GM13977 (cell line): ENCODE data around the gene CLDN14.

Experiments used
- DNase-seq: peaks from one replicate; pipeline ENCODE4 v3.0.0; 2012; ENCODE audit warnings: low spot score
- in situ Hi-C: fragments of 300-500 bp; cut with MboI; formaldehyde crosslinking; loops from one replicate; pipeline ENCODE4 v1.12.0; 2022; ENCODE audit warnings: low sequenced_read_pairs, low pct_unique_long_range_greater_than_20kb, mixed read lengths, inconsistent platforms; ENCODE audit not compliant: unreplicated experiment
- TF ChIP-seq, protein P1 (sequence below): IDR thresholded peaks from 2 replicates; pipeline ENCODE4 v1.5.1; 2012; ENCODE audit warnings: mild to moderate bottlenecking, control low read depth; ENCODE audit not compliant: insufficient read depth; ENCODE audit errors: extremely low read depth, missing control alignments

CLDN14 gene

DNA sequence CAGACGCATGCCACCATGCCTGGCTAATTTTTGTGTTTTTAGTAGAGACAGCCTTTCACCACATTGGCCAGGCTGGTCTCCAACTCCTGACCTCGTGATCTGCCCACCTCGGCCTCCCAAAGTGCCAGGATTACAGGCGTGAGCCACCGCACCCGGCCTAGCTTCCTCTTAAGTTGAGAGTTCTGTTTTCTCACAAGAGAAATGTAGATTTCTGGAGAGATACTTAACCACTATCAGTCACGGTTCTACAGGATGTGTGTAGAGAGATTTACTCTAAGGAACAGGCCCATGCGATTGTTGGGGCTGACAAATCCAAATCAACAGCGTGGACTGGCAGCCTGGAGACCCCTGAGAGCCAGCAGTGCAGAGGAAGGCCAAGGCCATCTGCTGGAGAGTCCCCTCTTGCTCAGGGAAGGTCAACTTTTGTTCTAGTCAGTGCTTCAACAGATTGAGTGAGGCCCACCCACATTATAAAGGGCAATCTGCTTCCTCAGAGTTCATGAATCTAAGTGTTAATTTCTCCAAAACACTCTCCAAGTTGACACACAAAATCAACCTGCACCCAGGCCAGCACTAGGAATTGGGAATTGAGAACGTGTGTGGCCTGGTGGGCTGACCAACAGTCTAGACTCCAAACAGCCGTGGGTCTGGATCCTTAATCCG, 56.0 kb downstream of the CLDN14 start:
- no peak for DNase-seq
- TF ChIP-seq, protein P1, sequence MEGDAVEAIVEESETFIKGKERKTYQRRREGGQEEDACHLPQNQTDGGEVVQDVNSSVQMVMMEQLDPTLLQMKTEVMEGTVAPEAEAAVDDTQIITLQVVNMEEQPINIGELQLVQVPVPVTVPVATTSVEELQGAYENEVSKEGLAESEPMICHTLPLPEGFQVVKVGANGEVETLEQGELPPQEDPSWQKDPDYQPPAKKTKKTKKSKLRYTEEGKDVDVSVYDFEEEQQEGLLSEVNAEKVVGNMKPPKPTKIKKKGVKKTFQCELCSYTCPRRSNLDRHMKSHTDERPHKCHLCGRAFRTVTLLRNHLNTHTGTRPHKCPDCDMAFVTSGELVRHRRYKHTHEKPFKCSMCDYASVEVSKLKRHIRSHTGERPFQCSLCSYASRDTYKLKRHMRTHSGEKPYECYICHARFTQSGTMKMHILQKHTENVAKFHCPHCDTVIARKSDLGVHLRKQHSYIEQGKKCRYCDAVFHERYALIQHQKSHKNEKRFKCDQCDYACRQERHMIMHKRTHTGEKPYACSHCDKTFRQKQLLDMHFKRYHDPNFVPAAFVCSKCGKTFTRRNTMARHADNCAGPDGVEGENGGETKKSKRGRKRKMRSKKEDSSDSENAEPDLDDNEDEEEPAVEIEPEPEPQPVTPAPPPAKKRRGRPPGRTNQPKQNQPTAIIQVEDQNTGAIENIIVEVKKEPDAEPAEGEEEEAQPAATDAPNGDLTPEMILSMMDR, result no peak
- in situ Hi-C loops, result no loop called here

DNA sequence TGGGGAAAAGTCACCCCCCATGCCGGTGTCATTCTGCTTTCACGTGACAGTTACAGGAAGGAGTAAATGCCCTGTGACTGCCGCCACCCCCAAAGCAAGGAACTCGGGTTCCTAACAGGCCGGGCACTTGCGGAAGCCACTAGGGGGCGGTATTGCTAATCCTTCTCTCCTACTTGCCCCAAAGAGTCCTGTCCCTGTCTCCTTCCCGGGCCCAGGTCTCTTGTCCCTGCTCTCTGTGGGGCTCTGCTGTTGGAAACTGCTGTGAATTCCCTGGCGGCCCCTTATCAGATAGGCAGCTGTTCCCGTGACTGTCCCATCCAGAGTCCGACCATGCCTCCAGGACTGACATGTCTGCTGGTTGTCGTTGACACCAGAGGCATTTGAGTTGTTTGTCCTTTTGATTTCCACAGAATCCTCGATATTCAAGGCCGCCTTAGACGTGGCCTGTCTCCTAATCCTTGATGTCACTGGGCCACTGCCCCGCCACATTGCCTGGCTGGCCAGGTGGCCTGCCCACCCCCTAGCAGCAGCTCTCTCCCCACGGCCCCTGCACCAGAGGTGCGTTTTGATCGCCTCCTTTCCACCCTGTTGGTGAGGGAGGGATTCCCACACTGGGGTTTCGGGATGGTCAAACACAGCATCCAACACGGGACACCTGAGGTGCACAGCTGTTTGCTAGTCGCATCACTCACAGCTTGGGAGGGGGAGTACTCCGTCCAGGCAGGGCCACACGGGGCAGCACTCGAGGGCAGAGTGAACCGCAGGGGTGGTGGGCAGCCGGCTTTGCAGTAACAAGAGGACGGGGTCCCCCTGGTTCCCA, 57.4 kb downstream of the CLDN14 start:
- DNase-seq, result peak; percentile 74
- TF ChIP-seq, protein P1, result peak; percentile 79
- in situ Hi-C loops, result no loop called here

DNA sequence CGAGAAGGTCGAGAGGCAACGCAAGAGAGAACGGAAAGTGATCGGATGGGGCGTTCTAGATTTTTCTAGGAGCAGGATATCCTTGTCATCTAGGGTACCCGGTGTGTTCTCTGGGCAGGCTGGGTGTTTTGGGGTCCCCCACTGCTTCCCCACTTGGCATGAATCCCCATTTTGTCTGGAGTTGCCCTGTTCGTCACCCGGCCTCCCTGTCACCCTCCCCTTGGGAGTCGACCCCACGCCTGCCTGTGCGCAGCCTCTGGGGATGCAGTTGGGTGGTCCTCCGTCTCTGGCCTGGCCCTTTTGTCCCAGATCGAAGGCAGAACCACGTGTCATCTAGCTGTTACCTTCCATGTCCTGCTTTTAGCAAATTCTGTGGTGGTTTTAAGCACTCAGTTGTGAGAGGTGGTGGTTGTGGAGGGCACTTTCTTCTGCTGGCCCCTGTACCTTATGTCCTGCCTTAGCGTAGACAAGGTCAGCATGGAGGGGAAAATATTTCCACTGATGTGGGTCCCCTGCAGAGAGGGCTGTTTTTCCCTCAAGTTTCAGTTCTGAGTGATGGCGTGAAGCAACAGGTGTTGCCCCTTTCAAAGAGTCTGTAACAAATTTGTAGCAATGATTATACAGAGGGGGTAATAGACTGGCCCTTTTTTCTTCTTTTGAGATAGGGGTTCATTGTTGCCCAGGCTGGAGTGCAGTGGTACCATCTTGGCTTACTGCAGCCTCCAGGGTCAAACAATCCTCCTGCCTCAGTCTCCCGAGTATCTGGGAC, 59.2 kb downstream of the CLDN14 start:
- DNase-seq, result no peak
- TF ChIP-seq, protein P1, result no peak
- in situ Hi-C loops, result no loop called here

DNA sequence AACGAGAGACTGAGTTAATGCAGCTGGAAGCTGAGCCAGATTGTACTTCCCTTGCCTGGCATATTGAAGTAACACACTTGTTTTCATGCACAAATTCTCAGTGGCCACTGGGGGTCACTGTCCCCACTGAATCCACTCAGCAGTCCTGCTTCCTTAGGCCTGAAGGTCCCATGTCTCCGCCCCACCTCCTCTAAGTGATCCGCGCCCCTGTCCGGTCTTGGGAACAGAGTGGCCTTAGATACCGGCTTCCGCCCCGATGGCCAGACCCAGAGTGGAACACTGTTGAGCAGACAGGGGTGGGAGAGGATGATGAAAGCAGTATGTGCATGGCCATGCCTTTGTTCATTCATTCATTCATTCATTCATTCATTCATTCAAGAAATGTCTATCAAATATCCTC, 59.9 kb downstream of the CLDN14 start:
- TF ChIP-seq, protein P1, result peak; percentile 79
- in situ Hi-C loops, result no loop called here
- peak; percentile 88 for DNase-seq

DNA sequence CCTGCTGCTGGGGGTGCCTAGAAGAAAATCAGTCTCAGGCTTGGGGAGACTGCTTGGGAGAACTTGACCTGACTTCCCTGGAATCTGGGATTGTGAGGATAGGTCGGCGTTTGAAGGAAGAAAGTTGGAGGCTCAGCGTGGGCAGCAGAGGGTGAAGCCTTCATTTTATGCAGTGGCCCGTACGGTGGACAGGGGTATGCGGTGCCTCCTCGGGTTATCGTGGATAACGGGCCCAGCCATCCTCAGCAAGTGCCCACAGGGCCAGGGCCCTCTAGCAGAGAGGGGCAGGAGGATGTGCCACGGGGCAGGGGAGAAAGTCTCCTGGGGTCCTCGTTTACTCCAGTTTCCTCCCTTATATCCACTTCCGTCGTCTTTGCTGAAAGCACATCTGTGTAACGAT, 60.7 kb downstream of the CLDN14 start:
- no peak for DNase-seq
- TF ChIP-seq, protein P1, result no peak
- in situ Hi-C loops, result no loop called here

DNA sequence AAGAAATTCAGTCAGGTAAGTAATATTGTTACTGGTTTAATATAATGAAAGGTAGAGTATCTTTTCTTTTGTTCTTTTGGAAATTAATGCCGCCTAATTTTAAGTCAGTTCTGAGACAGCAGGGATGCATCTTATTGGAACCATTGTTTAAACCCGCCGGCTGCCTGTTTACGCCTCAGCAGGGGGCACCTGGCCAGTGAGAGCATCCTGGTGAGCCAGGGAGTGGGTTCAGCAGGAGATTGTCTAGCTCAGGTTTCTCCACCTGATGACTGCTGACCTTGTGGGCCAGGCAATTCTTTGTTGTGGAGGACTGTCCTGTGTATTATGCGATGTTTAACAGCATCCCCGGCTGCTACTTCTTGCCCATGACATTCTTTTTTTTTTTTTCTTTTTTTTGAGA, 64.5 kb downstream of the CLDN14 start:
- in situ Hi-C loops, result no loop called here
- TF ChIP-seq, protein P1, result no peak
- DNase-seq, result no peak
